Brain microvascular endothelial cell (primary cell): ENCODE measurements around the gene CHST7.
"Not testable (repeated sequence)": the region's sequence is repeated elsewhere in the genome, so short reads cannot be mapped to it uniquely, and the experiment has no call there.

Experiments
- DNase-seq: peaks from one replicate; pipeline ENCODE4 v3.0.0-alpha.2; 2020
- H3K27ac ChIP-seq: fragments of 250-450 bp; sonication (Bioruptor Pico); 2 replicates; pipeline ENCODE4 v1.5.1; 2020; ENCODE audit warnings: mild to moderate bottlenecking, moderate library complexity
- H3K27me3 ChIP-seq: fragments of 250-450 bp; sonication (Bioruptor Pico); replicated peaks from 2 replicates; pipeline ENCODE4 v1.5.1; 2020; ENCODE audit warnings: mild to moderate bottlenecking
- H3K36me3 ChIP-seq: fragments of 250-450 bp; sonication (Bioruptor Pico); replicated peaks from 2 replicates; pipeline ENCODE4 v1.5.1; 2020; ENCODE audit warnings: mild to moderate bottlenecking
- H3K4me3 ChIP-seq: 2 replicates; pipeline ENCODE4 v1.5.1; 2011; ENCODE audit warnings: low read depth, mild to moderate bottlenecking, control low read depth, low read length, moderate library complexity
- in situ Hi-C: cut with HindIII; loops from 2 replicates; pipeline ENCODE4 v1.10.0; 2017; ENCODE audit warnings: low sequenced_read_pairs, low pct_ligation_motif_present
- TF ChIP-seq, protein P1 (sequence below): IDR thresholded peaks from 2 replicates; pipeline ENCODE4 v1.5.1; 2011; ENCODE audit warnings: low read depth, mild to moderate bottlenecking, moderate library complexity, low read length, control low read depth, inconsistent platforms; ENCODE audit errors: missing control alignments

CHST7 gene

GRCh38 chrX:46573331-46573891, at the start of gene CHST7:
Gene CHST7, plus strand, starts transcription at chrX:46573765. Its CDS starts 167 bp downstream, at chrX:46573932.
- in situ Hi-C loops: no loop called here
- Histone ChIP-seq H3K27ac (peak within 1 kb of the TSS; percentile 21), H3K27me3 (no peaks in the 10 kb centered on the region), H3K4me3 (peak within 1 kb of the TSS; percentile 59), H3K36me3 (no peaks in the 10 kb centered on the region)
- TF ChIP-seq, protein P1, sequence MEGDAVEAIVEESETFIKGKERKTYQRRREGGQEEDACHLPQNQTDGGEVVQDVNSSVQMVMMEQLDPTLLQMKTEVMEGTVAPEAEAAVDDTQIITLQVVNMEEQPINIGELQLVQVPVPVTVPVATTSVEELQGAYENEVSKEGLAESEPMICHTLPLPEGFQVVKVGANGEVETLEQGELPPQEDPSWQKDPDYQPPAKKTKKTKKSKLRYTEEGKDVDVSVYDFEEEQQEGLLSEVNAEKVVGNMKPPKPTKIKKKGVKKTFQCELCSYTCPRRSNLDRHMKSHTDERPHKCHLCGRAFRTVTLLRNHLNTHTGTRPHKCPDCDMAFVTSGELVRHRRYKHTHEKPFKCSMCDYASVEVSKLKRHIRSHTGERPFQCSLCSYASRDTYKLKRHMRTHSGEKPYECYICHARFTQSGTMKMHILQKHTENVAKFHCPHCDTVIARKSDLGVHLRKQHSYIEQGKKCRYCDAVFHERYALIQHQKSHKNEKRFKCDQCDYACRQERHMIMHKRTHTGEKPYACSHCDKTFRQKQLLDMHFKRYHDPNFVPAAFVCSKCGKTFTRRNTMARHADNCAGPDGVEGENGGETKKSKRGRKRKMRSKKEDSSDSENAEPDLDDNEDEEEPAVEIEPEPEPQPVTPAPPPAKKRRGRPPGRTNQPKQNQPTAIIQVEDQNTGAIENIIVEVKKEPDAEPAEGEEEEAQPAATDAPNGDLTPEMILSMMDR: peak; percentile 63
- peak; percentile 53 for DNase-seq

GRCh38 chrX:46528640-46529039, 44.9 kb upstream of the CHST7 start:
- H3K27ac ChIP-seq, DNase-seq, H3K27me3 ChIP-seq, in situ Hi-C loops, H3K36me3 ChIP-seq, H3K4me3 ChIP-seq: not testable (repeated sequence)

DNA sequence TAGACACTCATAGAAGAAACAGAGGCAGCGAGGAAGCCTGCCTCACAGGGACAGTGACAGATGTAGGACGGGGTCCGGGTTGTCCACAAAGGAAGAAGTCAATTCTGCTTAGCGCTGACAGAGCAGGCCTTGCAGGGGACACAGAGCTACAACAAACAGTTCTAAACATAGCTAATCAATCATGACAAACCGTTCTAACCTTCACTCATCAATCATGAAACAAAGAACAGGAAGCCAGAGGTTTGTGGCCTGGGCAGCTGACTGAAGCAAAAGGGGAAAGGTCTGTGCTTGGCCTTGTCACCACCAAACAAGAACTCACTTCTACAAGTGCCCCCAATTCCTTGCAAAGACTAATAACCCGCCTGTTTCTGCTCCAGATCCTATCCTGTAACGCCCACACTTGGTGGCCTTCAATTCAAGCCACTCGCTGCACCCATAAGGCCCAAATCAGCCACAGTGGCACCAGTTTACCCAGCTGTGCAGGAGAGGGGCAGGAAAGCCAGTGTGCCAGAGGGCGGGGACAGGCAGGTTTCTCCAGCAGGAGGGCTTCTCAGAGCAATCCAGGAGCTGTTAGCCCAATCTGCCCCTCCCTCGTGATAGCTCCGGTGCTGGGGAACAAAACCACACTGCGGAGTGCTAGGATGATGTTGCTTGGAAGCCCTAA, 43.7 kb upstream of the CHST7 start:
- in situ Hi-C loops, H3K27ac ChIP-seq, DNase-seq, H3K27me3 ChIP-seq, H3K36me3 ChIP-seq, H3K4me3 ChIP-seq: not testable (repeated sequence)

GRCh38 chrX:46530404-46530908, 43.1 kb upstream of the CHST7 start:
- H3K27ac ChIP-seq, in situ Hi-C loops, DNase-seq, H3K27me3 ChIP-seq, H3K36me3 ChIP-seq, H3K4me3 ChIP-seq: not testable (repeated sequence)

DNA sequence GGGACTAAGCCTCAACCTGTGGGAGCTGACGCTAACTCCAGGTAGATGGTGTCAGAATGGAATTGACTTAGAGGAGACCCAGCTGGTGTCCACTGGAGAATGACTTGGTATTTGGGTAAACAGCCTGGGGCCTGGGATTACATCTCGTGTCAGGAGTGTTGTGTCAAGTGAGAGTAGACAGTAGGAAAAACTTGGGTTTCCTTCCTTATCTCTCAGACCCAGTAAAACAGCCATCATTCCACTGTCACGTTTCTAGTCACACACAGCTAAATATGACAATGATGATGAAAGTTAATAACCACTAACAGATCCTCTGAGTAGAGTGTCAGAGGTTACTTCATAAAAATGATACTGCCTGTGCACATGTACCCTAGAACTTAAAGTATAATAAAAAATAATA, 42.1 kb upstream of the CHST7 start:
- DNase-seq: no peak
- Histone ChIP-seq H3K27ac (no peak overlapping the region), H3K27me3 (no peaks in the 10 kb centered on the region), H3K36me3 (no peaks in the 10 kb centered on the region), H3K4me3 (no peak overlapping the region)
- in situ Hi-C loops: no loop called here
- TF ChIP-seq, protein P1: no peak

DNA sequence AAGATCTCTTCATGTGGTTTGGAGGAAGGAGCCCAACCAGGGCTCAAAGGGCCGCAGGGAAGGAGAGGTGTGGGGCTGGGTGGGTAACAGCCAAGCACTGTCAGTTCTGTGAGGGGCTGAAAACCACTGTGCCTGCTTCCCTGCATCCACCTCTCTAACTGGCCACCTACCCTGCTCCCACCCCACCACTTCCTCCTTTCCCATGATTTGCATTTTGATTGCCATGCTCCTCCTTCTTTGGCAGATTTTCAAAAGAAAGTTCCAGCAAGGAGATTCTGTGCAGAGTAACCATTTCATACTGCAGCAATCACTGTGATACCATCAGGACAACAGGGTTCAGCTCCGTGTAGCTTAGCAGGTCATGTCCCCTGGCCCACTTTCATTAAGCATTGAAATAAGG, 30.1 kb upstream of the CHST7 start:
- H3K27me3 ChIP-seq: no peaks in the 10 kb centered on the region
- TF ChIP-seq, protein P1: no peak
- H3K36me3 ChIP-seq: peaks cover 2% of the 10 kb centered on the region
- in situ Hi-C loops: no loop called here
- no peak for DNase-seq
- H3K4me3 ChIP-seq: no peak overlapping the region
- H3K27ac ChIP-seq: no peak overlapping the region

- peak overlapping the region; percentile 97 for H3K27ac ChIP-seq
- DNase-seq, H3K36me3 ChIP-seq, in situ Hi-C loops, H3K27me3 ChIP-seq: not testable (repeated sequence)
- peak overlapping the region; percentile 80 for H3K4me3 ChIP-seq
These were observed 29.0 kb upstream of the CHST7 start for GRCh38 chrX:46544527-46544926.
